K562 (cell line): ENCODE measurements around the gene WDR70. TPM values are rescaled to one million over a fixed set of nuclear protein-coding genes. Genes with fewer than 3 reads are reported as not detected.
A peak's percentile ranks its signal among the peaks of the same experiment; 100 is the strongest.
"Not testable (repeated sequence)": the region's sequence is repeated elsewhere in the genome, so short reads cannot be mapped to it uniquely, and the experiment has no call there.

Source experiments
- ATAC-seq: fragments of 200-7000 bp; cut with Tn5 transposase; 3 replicates; pipeline ENCODE4 v1.9.1; 2020; ENCODE audit warnings: moderate library complexity
- BruUV-seq: library from RNA; stranded (reverse); fragments of 400-500 nt; replicated peaks from 2 replicates; lab custom pipeline; 2021; lab: Mats Ljungman, UMichigan
- CTCF ChIA-PET: fragments of 300-600 bp; formaldehyde crosslinking; extraction: SDS; loops from one replicate; lab custom pipeline; 2021; ENCODE audit warnings: low intra/inter-chr PET ratio; lab: Yijun Ruan, JAX
- POLR2A ChIA-PET: fragments of 300-600, 350-650 bp; sonication (Branson Sonifier 250); formaldehyde crosslinking; extraction: SDS; loops from one replicate; lab custom pipeline; 2021; ENCODE audit warnings: antibody characterized with exemption, inconsistent platforms; lab: Yijun Ruan, JAX
- DNase-seq, 4 experiments: peaks; one replicate each; pipeline versions ENCODE4 v3.0.0 to v3.0.0-alpha.2; 2011 to 2018; ENCODE audit warnings: low spot score in 3 of 4, mixed read lengths in 3 of 4; ENCODE audit errors: extremely low read depth in 1 of 4
- FAIRE-seq: peaks from 2 replicates; lab custom pipeline; 2011; peaks lifted over from hg19 to GRCh38; lab: Jason Lieb, UNC
- H2AFZ ChIP-seq: 2 replicates; pipeline ENCODE4 v1.6.0; 2011; ENCODE audit warnings: low read depth, low read length, control low read depth, inconsistent platforms
- H3K27ac ChIP-seq: fragments of 200-600 bp; 3 replicates; pipeline ENCODE4 v1.8.0; 2011; ENCODE audit warnings: low read depth, mild to moderate bottlenecking, control low read depth, inconsistent platforms, low read length, moderate library complexity, mixed read lengths; ENCODE audit errors: extremely low read depth
- H3K27me3 ChIP-seq, 2 experiments: fragments of 300-600 bp in 1 of 2; 2 replicates in 1 of 2; 3 replicates in 1 of 2; pipeline versions ENCODE4 v1.6.0 to v1.8.0; 2011; ENCODE audit warnings: inconsistent platforms in 2 of 2, low read length in 2 of 2, mild to moderate bottlenecking in 1 of 2, mixed read lengths in 1 of 2, moderate library complexity in 1 of 2; ENCODE audit not compliant: control insufficient read depth in 2 of 2, insufficient read depth in 2 of 2
- H3K36me3 ChIP-seq: fragments of 300-600 bp; 3 replicates; pipeline ENCODE4 v1.8.0; 2011; ENCODE audit warnings: mild to moderate bottlenecking, low read length, inconsistent platforms; ENCODE audit not compliant: control insufficient read depth, insufficient read depth
- H3K4me1 ChIP-seq, 2 experiments: fragments of 200-600 bp in 1 of 2; replicated peaks in 1 of 2; 2 replicates in 1 of 2; 3 replicates in 1 of 2; pipeline versions ENCODE4 v1.5.1 to v1.8.0; 2011; ENCODE audit warnings: inconsistent platforms in 2 of 2, low read length in 2 of 2, mild to moderate bottlenecking in 1 of 2, mixed read lengths in 1 of 2, moderate library complexity in 1 of 2; ENCODE audit not compliant: control insufficient read depth in 2 of 2, insufficient read depth in 2 of 2
- H3K4me2 ChIP-seq: 2 replicates; pipeline ENCODE4 v1.6.1; 2011; ENCODE audit warnings: low read length, control low read depth, inconsistent platforms, mixed read lengths; ENCODE audit not compliant: insufficient read depth
- H3K4me3 ChIP-seq: fragments of 200-600 bp; sonication (generic), shearing (Covaris generic); 2 replicates; pipeline ENCODE4 v1.5.1; 2016; ENCODE audit warnings: control low read depth, inconsistent platforms
- H3K79me2 ChIP-seq: fragments of 200-600 bp; 3 replicates; pipeline ENCODE4 v1.8.0; 2011; ENCODE audit warnings: low read length, inconsistent platforms; ENCODE audit not compliant: control insufficient read depth, insufficient read depth
- H3K9ac ChIP-seq, 2 experiments: 2 replicates each; pipeline versions ENCODE4 v1.6.0 to v1.6.1; 2011; ENCODE audit warnings: low read depth in 2 of 2, low read length in 2 of 2, control low read depth in 1 of 2, inconsistent platforms in 1 of 2, mild to moderate bottlenecking in 1 of 2, mixed read lengths in 1 of 2; ENCODE audit not compliant: insufficient read depth in 1 of 2
- H3K9me1 ChIP-seq: one replicate; pipeline ENCODE4 v1.6.0; 2011; ENCODE audit warnings: inconsistent platforms, mild to moderate bottlenecking, low read length, moderate library complexity; ENCODE audit not compliant: control insufficient read depth, insufficient read depth
- H3K9me3 ChIP-seq: replicated peaks from 2 replicates; pipeline ENCODE4 v1.5.1; 2011; ENCODE audit warnings: low read depth, low read length, inconsistent platforms; ENCODE audit not compliant: control insufficient read depth, insufficient read depth
- H4K20me1 ChIP-seq: replicated peaks from 2 replicates; pipeline ENCODE4 v1.6.1; 2011; ENCODE audit warnings: low read length, inconsistent platforms, mixed read lengths; ENCODE audit not compliant: control insufficient read depth, insufficient read depth
- ATF4 ChIP-seq: fragments of 450-650 bp; formaldehyde crosslinking; IDR thresholded peaks from 2 replicates; pipeline ENCODE4 v1.4.0; 2022; ENCODE audit warnings: mild to moderate bottlenecking, moderate library complexity
- BHLHE40 ChIP-seq: IDR thresholded peaks from 2 replicates; pipeline ENCODE4 v1.6.1; 2011; ENCODE audit warnings: low read length, improper control_type of control experiment
- CREB3 ChIP-seq: fragments of 450-650 bp; conservative IDR thresholded peaks from 2 replicates; pipeline ENCODE4 v1.6.1; 2016; ENCODE audit warnings: missing genetic modification characterization, low read depth, mild to moderate bottlenecking, missing compliant biosample characterization, moderate library complexity
- HBP1 ChIP-seq: fragments of 450-650 bp; formaldehyde crosslinking; IDR thresholded peaks from 2 replicates; pipeline ENCODE4 v1.4.0; 2022; ENCODE audit warnings: missing genetic modification characterization
- HDAC3 ChIP-seq: fragments of 450-650 bp; IDR thresholded peaks from 2 replicates; pipeline ENCODE4 v1.6.1; 2018; ENCODE audit warnings: borderline replicate concordance, mild to moderate bottlenecking, moderate library complexity; ENCODE audit not compliant: partially characterized antibody
- MYNN ChIP-seq, 2 experiments: sonication (generic); formaldehyde crosslinking in 1 of 2; IDR thresholded peaks; 2 replicates each; pipeline versions ENCODE4 v1.5.0 to v1.6.1; 2016 to 2020; ENCODE audit warnings: antibody characterized with exemption in 1 of 2, missing genetic modification reagents in 1 of 2
- PCBP1 ChIP-seq: fragments of 200-400 bp; formaldehyde crosslinking; IDR thresholded peaks from 2 replicates; pipeline ENCODE4 v1.6.1; 2018; ENCODE audit warnings: mild to moderate bottlenecking, low read depth, low read length; ENCODE audit not compliant: poor library complexity, severe bottlenecking
- POLR2AphosphoS5 ChIP-seq: IDR thresholded peaks from 2 replicates; pipeline ENCODE4 v1.6.1; 2011; ENCODE audit warnings: mild to moderate bottlenecking, low read depth, low read length, moderate library complexity; ENCODE audit not compliant: control insufficient read depth, insufficient read depth
- RCOR1 ChIP-seq, 2 experiments: IDR thresholded peaks; 2 replicates each; pipeline ENCODE4 v1.6.1; 2012; ENCODE audit warnings: low read depth in 2 of 2, low read length in 2 of 2, borderline replicate concordance in 1 of 2, improper control_type of control experiment in 1 of 2
- ZBTB11 ChIP-seq, 3 experiments: fragments of 200-800 bp in 1 of 3; fragments of 250-450 bp in 1 of 3; fragments of 450-650 bp in 1 of 3; sonication (Bioruptor Pico) in 1 of 3; sonication (Bioruptor generic) in 1 of 3; formaldehyde crosslinking in 1 of 3; IDR thresholded peaks; 2 replicates each; pipeline versions ENCODE4 v1.6.1 to v1.8.0; 2016 to 2022; ENCODE audit warnings: mild to moderate bottlenecking in 2 of 3, missing genetic modification characterization in 2 of 3, missing compliant biosample characterization in 1 of 3, moderate library complexity in 1 of 3
- WGBS: fragments of 100-300 bp; shearing (Covaris generic); methylation state at CpG from one replicate; pipeline ENCODE4 v1.1.6; 2016; ENCODE audit warnings: low coverage, mixed read lengths; ENCODE audit not compliant: insufficient coverage; ENCODE audit errors: missing lambda C conversion rate; 5-methylcytosine and 5-hydroxymethylcytosine counted together
- in situ Hi-C: fragments of 300-500 bp; cut with MboI; formaldehyde crosslinking; loops from 4 replicates; pipeline ENCODE4 v1.15.0; 2018; ENCODE audit warnings: inconsistent platforms, mixed read lengths
- intact Hi-C: fragments of 100-400 bp; cut with micrococcal nuclease; formaldehyde crosslinking; loops from 2 replicates; pipeline ENCODE4 v1.14.2; 2022
- polyA plus RNA-seq, 8 experiments: library from polyadenylated mRNA; depleted of rRNA in 4 of 8; stranded (reverse) in 5 of 8; unstranded in 3 of 8; fragments of >200 nt; fragmentation: Nextera tagmentation in 2 of 8; fragmentation: Illumina TruSeq in 1 of 8; extraction: Ambion mirVana in 2 of 8; extraction: Trizol in 1 of 8; gene quantifications; 2 replicates each; pipeline versions ENCODE4 v1.2.1 to v1.2.3, GENCODE V29; 2011 to 2014; ENCODE audit warnings: inconsistent platforms in 1 of 8, missing spikeins in 1 of 8
- total RNA-seq, 7 experiments: library from RNA; depleted of rRNA in 6 of 7; stranded (reverse); fragments of >200 nt in 6 of 7; fragmentation: Illumina TruSeq in 2 of 7; extraction: Trizol in 2 of 7; gene quantifications; 2 replicates each; pipeline versions ENCODE4 v1.2.1 to v1.2.3, GENCODE V29; 2011 to 2021; ENCODE audit warnings: low replicate concordance in 1 of 7

WDR70 gene
- total and polyA plus RNA-seq, 9 of the 15 experiments (the other 6 are each of a cell fraction or from before 2014, with no cell fraction given) = 16.8 to 46.6 (median 38.8) TPM

GRCh38 chr5:37668524-37669047 is 289.5 kb downstream of the WDR70 start (continued):
- TF ChIP-seq ZBTB11 (CRISPR knock-in tag; IDR thresholded peaks at IDR 0.05) (no peak), PCBP1 (no peak)

- Histone ChIP-seq H3K4me1 (peaks cover 2 to 22% of the 10 kb centered on the region in 2 experiments; a peak in 4 of 5 replicates), H3K4me2 (peak overlapping the region; percentile 26)
- H3K9ac ChIP-seq; H3K9me1 ChIP-seq; H3K79me2 ChIP-seq; H3K4me3 ChIP-seq; CTCF ChIA-PET; H4K20me1 ChIP-seq; H3K27me3 ChIP-seq; POLR2A ChIA-PET; in situ Hi-C loops; H2AFZ ChIP-seq; H3K36me3 ChIP-seq; H3K9me3 ChIP-seq; H3K27ac ChIP-seq; BruUV-seq; TF ChIP-seq MYNN (CRISPR knock-in tag; IDR thresholded peaks at IDR 0.05): not testable (repeated sequence)
- peak; percentile 82 for FAIRE-seq
- peak in 2 of 4 experiments; percentile 67 to 93 for DNase-seq
- intact Hi-C loops = loop anchor here (5.0 to 10.0 kb wide), 2 partner anchors 97 to 260 kb away; no protein-coding TSS in a partner anchor
- WGBS = 0% methylated on average over 12 of the region's 12 CpGs
- peak; percentile 84 for ATAC-seq
- TF ChIP-seq HBP1 (CRISPR knock-in tag) (0 out of 2 replicates have a peak, but pooled peaks have one; percentile 5), CREB3 (tag) (peak; percentile 27; the same call in 1 of the 2 replicates), HDAC3 (peak; percentile 85), BHLHE40 (peak; percentile 61), MYNN (IDR thresholded peaks at IDR 0.05) (peak; percentile 77), RCOR1 (IDR thresholded peaks at IDR 0.05; ENCODE audit: borderline replicate concordance in 1 of 2, low read depth in 2 of 2, low read length in 2 of 2) (peak; percentile 35 to 77; a peak in 3 of 4 replicates), ATF4 (CRISPR knock-in tag) (0 out of 2 replicates have a peak, but pooled peaks have one; percentile 5), POLR2AphosphoS5 (peak; percentile 76)
Measured at GRCh38 chr5:37672118-37672588, 293.0 kb downstream of the WDR70 start.
